Adrenal gland (tissue), 12 donors: Measurements from ENCODE around the gene LARP1. TPM values are rescaled to one million over a fixed set of nuclear protein-coding genes. Genes with fewer than 3 reads are reported as not detected.
A peak's percentile ranks its signal among the peaks of the same experiment; 100 is the strongest.

Experiments used
- DNase-seq, 7 donors: peaks; one replicate each; pipeline ENCODE4 v3.0.0-alpha.2; 2019 to 2020
- H3K27ac ChIP-seq, 5 donors: fragments of 200-600 bp; sonication (generic) in 4 of 5; 1 replicate in 3 of 5; 2 replicates in 2 of 5; pipeline versions ENCODE4 v1.5.1 to v1.8.0; 2016 to 2020; ENCODE audit warnings: mild to moderate bottlenecking in 1 of 5
- H3K27me3 ChIP-seq: fragments of 200-600 bp; 2 replicates; pipeline ENCODE4 v1.8.0; 2021
- H3K36me3 ChIP-seq, 2 donors: fragments of 200-600 bp; replicated peaks in 1 of 2; 1 replicate in 1 of 2; 2 replicates in 1 of 2; pipeline versions ENCODE4 v1.5.1 to v1.8.0; 2018 to 2022
- H3K4me1 ChIP-seq, 2 donors: fragments of 200-600 bp; replicated peaks in 1 of 2; 1 replicate in 1 of 2; 2 replicates in 1 of 2; pipeline versions ENCODE4 v1.5.1 to v1.8.0; 2018 to 2021
- H3K4me3 ChIP-seq, 4 donors: fragments of 200-600 bp; sonication (generic) in 3 of 4; one replicate each; pipeline ENCODE4 v1.5.1; 2016 to 2018
- H3K9me3 ChIP-seq, 3 donors: fragments of 200-600 bp; sonication (generic) in 1 of 3; replicated peaks in 1 of 3; 1 replicate in 2 of 3; 2 replicates in 1 of 3; pipeline versions ENCODE4 v1.5.1 to v1.8.0; 2016 to 2021
- CTCF ChIP-seq, 6 experiments: fragments of 450-650 bp in 4 of 6; fragments of 200-600 bp in 2 of 6; sonication (generic) in 1 of 6; IDR thresholded peaks; 1 replicate in 5 of 6; 2 replicates in 1 of 6; pipeline versions ENCODE4 v1.5.1 to v1.8.0; 2016 to 2021; ENCODE audit warnings: antibody characterized with exemption in 6 of 6, mild to moderate bottlenecking in 2 of 6, moderate library complexity in 1 of 6
- POLR2A ChIP-seq, 2 donors: fragments of 450-650 bp; IDR thresholded peaks; one replicate each; pipeline ENCODE4 v1.6.1; 2017; ENCODE audit warnings: antibody characterized with exemption in 2 of 2, mild to moderate bottlenecking in 2 of 2, moderate library complexity in 1 of 2
- WGBS, 4 donors: extraction: QIAGEN DNeasy Blood & Tissue Kit in 2 of 4; methylation state at CpG; one replicate each; pipeline versions ENCODE4 v1.1.5 to v1.1.7; 2013 to 2017; 5-methylcytosine and 5-hydroxymethylcytosine counted together
- intact Hi-C, 2 donors: fragments of 100-400 bp; cut with DNase I; formaldehyde crosslinking; loops; one replicate each; pipeline versions ENCODE4 v1.14.1 to v1.15.0; 2022 to 2023
- polyA plus RNA-seq, 3 donors: library from polyadenylated mRNA; stranded (reverse); fragments of 200-250 nt in 2 of 3; fragments of 350-450 nt in 1 of 3; fragmentation: Illumina TruSeq in 1 of 3; extraction: RNeasy Lipid Tissue Mini Kit (QIAGEN cat#74804) in 1 of 3; gene quantifications; one replicate each; pipeline ENCODE4 v1.2.3, GENCODE V29; 2013 to 2014
- total RNA-seq, 9 donors: library from RNA; depleted of rRNA in 4 of 9; stranded (reverse); fragments of >200 nt in 4 of 9; fragments of 120-200 nt in 1 of 9; fragmentation: NEBNext Ultra II Directional in 1 of 9; extraction: Animal tissue kit (Norgen Biotek cat#: 25700) in 1 of 9; gene quantifications; one replicate each; pipeline versions ENCODE4 v1.1.0 to v1.2.4, GENCODE V29; 2013 to 2023
- donor health status: healthy with polysubstance abuse.
- donor health status: Bipolar disorder and iron deficiency.
- donor health status: DM: yes; HTN: yes; CAD: no.
- donor health status: DM: no; HTN: no; CAD: no.
- donor health status: DM: no; HTN: no; CAD: no.
- donor health status: DM: yes; HTN: yes; CAD: no.

Gene LARP1
- total and polyA plus RNA-seq, 12 donors, result 30.5 to 209 (median 126) TPM

- Histone ChIP-seq H3K9me3 (no peaks in the 10 kb centered on the region), H3K4me3 (no peak overlapping the region), H3K27ac (peak overlapping the region in 2 of 5 donors; percentile 7 to 57), H3K36me3 (peaks cover 0 to 30% of the 10 kb centered on the region in 2 donors), H3K4me1 (peaks cover 40 to 54% of the 10 kb centered on the region in 2 donors), H3K27me3 (no peaks in the 10 kb centered on the region)
- TF ChIP-seq CTCF (IDR thresholded peaks at IDR 0.05), result peak in 1 of 6 experiments; percentile 3
- TF ChIP-seq POLR2A (IDR thresholded peaks at IDR 0.05), result no peak
- 60 to 71% (median 60%) methylated on average over 5 of the region's 5 CpGs for WGBS, 4 donors
- DNase-seq, result no peak
- intact Hi-C loops, result no loop called here
Measured at GRCh38 chr5:154788212-154788611, 33.0 kb downstream of the LARP1 start.

GRCh38 chr5:154791535-154791934 lies 36.4 kb downstream of the LARP1 start:
- no peak for DNase-seq
- intact Hi-C loops, result no loop called here

GRCh38 chr5:154793599-154794524 lies 38.7 kb downstream of the LARP1 start:
- 89 to 92% (median 90%) methylated on average over 29 to 32 of the region's 32 CpGs for WGBS, 4 donors
- Histone ChIP-seq H3K4me3 (no peak overlapping the region), H3K27me3 (no peaks in the 10 kb centered on the region), H3K27ac (peak overlapping the region in 4 of 5 donors; percentile 25 to 83 (median 66)), H3K9me3 (no peaks in the 10 kb centered on the region), H3K4me1 (peaks cover 17 to 18% of the 10 kb centered on the region in 2 donors), H3K36me3 (peaks cover 0 to 68% of the 10 kb centered on the region in 2 donors)
- intact Hi-C loops, result no loop called here
- TF ChIP-seq CTCF (IDR thresholded peaks at IDR 0.05) (no peak), POLR2A (IDR thresholded peaks at IDR 0.05) (no peak)
- no peak for DNase-seq

More at GRCh38 chr5:154791535-154791934, 36.4 kb downstream of the LARP1 start:
- Histone ChIP-seq H3K36me3 (peaks cover 0 to 46% of the 10 kb centered on the region in 2 donors), H3K27ac (peak overlapping the region in 1 of 5 donors; percentile 2), H3K27me3 (no peaks in the 10 kb centered on the region), H3K4me3 (no peak overlapping the region), H3K9me3 (no peaks in the 10 kb centered on the region), H3K4me1 (peaks cover 35 to 40% of the 10 kb centered on the region in 2 donors)
- TF ChIP-seq POLR2A (IDR thresholded peaks at IDR 0.05), result no peak
- TF ChIP-seq CTCF (IDR thresholded peaks at IDR 0.05), result no peak
- 79 to 93% (median 84%) methylated on average over 3 of the region's 3 CpGs for WGBS, 4 donors

GRCh38 chr5:154794525-154795234 lies 39.5 kb downstream of the LARP1 start:
- no peak for TF ChIP-seq POLR2A (IDR thresholded peaks at IDR 0.05)
- TF ChIP-seq CTCF (IDR thresholded peaks at IDR 0.05), result no peak
- no peaks in the 10 kb centered on the region for H3K27me3 ChIP-seq
- peak overlapping the region in 3 of 5 donors; percentile 65 to 68 (median 66) for H3K27ac ChIP-seq
- no peaks in the 10 kb centered on the region for H3K9me3 ChIP-seq
- intact Hi-C loops, result no loop called here
- no peak overlapping the region for H3K4me3 ChIP-seq
- WGBS, 4 donors, result 62 to 67% (median 64%) methylated on average over 7 of the region's 7 CpGs
- H3K36me3 ChIP-seq, result peaks cover 0 to 76% of the 10 kb centered on the region in 2 donors
- peaks cover 17 to 18% of the 10 kb centered on the region in 2 donors for H3K4me1 ChIP-seq
- DNase-seq, result no peak
